ENCODE data around the gene H6PD.

H6PD gene

DNA sequence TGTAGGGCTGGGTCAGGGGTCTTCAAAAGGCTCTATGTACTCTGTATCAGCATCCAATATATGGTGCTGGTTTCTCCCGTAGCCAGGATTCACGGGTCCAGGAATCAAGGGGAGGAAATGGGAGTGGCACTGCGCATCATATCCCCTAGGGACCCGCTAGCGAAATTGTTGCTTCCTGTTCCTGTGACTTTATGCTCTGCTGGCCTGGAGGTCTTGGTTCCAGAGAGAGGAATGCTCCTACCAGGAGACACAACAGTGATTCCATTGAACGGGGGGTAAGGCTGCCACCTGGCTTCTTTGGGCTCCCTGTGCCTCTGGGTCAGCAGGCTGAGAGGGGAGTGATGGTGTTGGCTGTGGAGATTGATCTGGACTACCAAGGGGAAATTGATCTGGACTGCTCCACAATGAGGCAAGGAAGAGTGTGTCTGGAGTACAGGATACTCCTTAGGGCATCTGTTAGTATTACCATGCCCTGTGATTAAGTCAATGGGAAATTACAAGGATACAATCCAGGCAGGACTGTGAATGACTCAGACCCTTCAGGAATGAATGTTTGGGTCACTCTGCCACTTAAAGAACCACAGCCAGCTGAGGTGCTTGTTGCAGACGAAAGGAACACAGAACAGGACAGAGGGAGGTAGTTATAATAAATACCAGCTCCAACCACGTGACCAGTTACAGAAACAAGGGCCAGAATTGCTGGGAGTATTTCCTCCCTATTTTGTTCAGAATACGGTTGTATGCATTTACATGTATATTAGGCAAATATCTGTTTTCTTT lies 68.4 kb downstream of the H6PD start:
- DNase-seq: no peak

DNA sequence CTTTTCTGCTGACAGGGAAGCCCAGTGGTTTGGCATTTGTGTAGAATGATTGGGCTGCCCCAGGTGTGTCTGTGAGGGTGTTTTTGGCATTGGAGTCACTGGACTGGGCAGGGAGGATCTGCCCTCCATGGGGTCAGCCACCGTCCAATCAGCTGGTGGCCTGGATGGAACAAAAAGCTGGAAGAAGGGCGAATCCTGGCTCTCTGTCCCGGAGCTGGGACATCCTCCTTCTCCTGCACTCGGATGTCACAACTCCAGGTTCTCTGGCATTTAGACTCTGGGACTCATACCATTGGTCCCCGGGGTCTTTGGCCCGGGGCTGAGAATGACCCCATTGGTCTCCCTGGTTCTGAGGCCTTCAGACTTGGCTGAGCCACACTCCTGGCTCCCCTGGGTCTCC lies 69.3 kb downstream of the H6PD start:
- no peak for DNase-seq

DNA sequence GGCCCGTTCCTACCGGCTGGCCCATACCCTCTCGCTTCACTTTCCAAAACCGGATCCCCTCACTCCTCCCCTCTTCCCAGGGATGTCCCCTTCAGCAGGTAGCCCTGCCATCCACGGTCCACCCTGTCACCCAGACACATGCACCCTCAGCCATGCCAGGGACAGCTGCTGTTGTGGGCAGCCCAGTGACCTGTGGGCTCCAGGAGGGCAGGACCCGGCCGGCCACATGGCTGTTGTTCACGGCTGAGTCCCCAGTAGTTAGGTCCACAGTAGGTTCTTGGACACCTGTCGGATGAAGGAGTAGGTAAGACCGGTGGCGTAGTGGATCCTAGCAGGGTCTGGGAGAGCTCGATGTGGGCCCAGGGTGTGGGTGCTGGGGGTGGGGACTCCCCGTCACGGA lies 70.6 kb downstream of the H6PD start:
- DNase-seq: no peak

DNA sequence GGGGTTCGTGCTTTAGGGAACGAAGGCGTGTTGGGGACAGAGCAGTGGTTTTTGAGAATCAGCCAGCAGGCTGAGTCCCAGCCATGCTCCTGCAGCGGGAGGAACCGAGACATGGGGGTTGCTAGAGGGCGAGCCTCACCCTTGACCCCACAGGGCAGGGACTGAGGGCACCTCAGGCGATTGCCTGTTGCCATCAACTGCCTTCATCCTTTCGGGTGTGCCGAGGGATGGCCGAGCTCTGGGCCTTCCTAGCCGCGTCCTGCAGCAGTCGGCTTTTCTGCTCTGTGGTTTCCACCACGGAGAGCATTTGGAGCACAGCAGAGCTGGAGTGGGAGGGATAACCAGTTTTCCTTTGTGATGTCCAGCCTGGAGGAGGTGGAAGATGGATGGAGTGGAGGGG lies 71.4 kb downstream of the H6PD start:
- no peak for DNase-seq

DNA sequence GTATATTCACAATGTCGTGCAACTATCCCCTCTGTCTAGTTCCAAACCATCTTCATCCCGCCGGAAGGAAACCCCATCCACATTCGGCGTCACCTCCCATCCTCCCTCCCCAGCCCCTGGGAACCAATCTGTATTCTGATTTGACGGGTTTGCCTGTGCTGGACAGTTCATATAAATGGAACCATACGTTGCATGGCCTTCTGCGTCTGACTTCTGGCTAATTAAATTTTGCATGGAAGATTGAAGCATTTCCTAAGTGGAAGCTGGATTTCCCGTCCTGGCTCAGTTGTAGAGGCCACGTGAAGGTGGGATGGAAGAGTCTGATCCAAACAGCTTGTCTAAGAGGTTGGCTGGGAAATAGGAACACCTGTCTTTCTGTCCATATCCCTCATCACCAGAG lies 72.7 kb downstream of the H6PD start:
- DNase-seq: no peak

DNA sequence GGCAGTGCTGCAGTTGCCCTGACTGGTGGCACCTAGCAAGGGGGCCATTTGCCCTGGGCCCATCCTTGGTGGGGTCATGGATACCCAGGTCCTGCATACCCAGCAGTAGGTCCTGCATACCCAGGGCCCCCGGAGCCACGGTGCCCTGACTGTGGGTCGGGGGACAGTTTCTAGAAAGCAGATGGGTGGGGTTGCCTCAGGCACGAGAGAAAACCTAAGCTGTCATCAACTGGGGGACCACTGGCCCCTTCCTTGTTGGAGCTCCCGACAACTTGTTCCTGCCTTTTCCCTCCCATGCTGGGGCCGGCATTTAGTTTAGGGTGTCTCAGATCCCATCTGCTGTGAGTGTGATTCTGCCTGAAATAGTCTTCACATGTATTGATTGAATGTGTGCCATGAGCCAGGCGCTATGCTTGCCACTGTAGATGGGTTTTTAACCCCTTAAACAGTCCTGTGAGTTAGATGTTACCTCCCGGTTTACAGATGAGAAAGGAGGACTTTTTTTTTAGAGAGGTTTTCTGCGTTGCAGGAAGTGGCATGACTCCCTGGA lies 73.7 kb downstream of the H6PD start:
- no peak for DNase-seq

DNA sequence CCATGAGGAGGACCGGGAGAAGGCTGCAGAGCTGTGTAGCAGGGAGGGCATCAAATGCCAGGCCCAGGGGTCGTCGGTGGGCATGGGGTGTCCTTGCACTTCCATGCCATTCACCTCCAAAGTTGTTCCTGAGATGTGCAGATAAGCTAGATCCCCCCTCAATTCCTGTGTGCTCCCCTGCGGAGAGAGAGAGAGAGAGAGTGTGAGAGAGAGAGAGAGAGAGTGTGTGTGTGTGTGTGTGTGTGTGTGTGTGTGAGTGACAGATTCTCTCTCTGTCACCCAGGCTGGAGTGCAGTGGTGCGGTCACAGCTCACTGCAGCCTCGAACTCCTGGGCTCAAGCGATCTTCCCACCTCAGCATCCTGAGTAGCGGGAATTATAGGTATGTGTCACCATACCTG lies 74.5 kb downstream of the H6PD start:
- no peak for DNase-seq

DNA sequence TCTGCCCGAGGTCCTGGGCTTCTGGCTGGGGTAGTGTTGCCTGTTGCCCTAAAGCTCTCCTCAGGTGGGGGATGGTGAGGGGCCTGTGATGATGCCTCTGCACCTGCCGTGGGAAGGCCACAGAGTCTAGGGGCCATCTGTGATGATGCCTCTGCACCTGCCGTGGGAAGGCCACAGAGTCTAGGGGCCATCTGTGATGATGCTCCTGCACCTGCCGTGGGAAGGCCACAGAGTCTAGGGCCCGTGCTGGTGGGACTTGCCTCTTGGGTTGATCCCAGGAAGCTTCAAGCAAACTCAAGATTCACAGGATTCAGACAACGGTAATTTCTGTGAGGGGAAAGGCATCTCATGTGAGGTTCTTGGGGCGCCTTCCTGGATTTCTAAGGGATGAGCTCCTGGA lies 75.4 kb downstream of the H6PD start:
- DNase-seq: no peak

DNA sequence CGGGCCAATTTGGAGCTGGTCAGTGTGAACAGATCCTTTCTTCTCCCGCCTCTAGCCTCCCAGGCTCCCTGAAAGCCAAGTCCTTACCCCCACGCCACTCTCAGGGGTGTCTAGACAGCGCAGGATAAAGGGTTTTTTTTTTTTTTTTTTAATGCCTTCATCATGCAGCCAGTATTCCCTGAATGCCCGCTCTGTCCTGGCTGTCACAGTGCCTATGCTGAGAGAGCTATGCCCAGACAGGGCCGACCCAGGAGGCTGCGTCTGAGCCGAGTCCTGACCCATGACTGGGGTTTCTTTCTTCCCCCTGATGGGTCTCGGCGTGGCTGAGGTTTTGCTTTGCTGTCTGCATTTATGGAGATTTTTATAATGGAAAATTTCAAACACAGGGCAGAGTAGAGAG lies 76.5 kb downstream of the H6PD start:
- DNase-seq: no peak

DNA sequence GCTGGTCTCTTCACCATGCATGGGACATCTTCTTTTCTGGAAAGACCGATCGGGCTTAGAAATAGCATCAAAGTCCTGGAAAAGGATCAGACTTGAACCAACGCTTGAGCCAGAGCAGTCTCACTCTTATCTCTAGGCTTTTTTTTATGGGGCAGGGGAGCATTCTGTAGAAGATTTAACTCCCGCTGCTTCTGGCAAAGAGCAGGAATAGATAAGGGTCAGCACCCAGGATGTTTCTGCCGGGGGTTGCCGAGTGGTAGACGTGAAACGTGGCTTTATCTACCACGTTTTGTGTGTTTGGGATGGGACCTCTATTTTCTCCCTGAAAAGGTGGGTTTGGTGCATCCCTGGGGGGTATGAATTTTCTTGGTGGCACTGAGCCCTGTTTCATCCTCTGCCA lies 76.9 kb downstream of the H6PD start:
- no peak for DNase-seq

DNA sequence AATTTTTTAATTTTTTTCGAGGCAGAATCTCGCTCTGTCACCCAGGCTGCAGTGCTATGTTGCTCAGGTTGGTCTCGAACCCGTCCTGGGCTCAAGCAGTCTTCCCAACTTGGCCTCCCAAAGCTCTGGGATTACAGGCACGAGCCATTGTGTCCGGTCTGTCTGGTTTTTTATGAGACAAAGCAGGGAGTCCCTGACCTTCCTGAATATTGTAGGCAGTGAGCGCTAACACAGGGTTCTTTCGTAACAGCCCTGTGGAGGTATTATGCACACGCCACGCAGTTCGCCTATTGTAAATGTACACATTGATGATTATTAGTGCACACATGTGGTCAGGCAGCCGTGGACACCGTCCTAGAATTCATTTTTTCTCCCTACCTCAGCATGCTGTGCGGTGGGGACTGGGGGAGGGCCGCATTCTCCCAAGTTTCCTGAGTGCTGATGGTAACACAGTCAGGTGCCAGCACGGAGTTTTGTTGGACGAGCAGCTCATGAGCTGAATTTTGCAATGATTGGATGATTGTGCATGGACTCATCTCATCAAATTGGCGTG lies 77.7 kb downstream of the H6PD start:
- DNase-seq: no peak

DNA sequence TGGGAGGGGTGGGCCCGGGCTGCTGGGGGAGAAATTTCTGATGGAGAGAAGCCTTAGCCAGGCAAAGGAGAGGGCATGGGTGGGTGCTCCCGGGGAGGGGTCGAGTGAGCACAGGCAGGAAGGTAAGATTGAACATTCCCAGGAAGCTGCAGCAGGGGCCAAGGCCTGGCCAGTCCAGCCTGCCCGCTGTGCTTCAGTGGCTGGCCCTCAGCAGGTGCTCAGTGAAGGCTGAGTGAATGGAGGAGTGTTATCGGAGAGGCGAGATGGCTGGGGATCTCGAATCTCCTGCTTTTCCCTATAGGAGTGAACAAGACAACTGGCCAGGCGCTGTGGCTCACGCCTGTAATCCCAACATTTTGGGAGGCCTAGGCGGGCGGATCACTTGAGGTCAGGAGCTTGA lies 79.0 kb downstream of the H6PD start:
- no peak for DNase-seq

DNA sequence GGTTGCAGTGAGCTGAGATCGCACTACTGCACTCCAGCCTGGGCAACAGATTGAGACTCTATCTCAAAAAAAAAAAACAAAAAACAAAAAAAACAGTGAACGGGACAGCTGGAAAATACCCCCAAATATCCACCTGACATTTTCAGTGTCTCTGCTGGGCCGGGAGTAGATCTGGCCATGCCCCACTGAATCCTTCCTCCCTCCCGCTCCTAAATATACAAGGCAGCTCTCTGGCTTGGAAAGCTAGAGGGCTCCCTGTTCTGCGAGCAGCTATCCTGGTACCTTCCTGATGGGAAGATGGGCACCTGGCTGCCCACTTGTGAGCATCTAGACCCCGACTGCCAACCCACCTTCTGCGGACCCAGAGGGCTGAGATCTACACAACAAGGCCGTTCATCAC lies 79.5 kb downstream of the H6PD start:
- DNase-seq: no peak

DNA sequence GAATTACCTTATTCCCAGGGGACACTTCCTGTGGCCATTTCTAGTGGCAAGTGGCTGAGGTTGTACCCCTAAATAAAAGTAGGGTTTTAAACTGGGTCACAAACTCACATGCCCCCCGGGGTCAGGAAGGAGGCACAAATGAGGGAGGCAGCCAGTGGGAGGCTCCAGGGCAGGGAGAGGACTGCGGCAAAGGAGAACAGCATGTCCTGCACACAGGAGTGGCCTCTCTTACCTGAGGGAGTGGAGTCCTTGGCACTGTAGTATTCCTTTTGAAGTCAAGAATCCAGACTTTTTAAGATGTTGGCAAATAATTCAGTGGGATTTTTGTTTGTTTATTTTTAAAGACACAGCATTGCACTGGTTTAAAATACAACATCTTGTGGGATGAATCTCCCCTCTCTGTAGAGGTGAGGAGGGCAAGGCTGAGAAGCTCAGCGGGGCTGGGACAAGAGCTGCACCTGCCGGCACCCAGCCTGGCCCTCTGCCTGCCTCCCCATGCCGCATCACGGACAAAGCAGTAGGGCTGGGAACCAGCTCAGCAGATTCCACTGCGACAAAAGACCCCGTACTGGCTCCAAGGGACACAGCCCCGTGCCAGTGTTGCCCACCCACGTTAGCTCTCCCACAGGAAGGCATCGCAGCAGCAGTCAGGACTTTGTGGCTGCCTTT lies 80.3 kb downstream of the H6PD start:
- DNase-seq: no peak

DNA sequence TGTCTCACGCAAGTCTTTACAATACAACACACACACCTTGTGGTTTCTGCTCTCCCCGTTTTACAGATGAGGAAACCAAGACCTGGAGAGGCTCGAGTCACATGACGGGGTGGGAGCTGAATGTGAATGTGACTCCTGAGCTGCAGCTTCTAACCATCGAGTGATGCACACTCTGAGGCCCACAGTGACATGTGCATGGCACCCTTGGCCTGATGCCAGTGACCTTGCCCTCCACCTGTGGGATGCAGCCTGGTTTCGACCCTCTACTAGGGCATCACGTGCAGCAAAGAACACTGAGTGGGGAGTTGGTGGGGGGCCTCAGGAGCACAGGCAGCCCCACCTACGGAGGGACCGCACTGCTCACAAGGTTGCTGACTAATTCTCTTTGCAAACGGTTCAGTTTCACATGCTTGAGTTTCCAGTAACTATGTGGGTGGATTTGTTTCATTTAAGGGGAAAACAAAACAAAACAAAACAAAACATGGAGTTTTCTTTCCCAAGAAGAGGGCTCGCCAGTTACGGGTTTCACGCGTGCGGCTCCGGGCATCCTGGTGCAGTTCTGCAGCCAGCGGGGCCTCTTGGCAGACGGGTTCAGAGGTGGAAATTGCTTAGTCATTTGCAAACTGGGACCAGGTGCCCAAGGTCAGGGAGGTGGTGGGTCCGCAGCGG lies 81.0 kb downstream of the H6PD start:
- no peak for DNase-seq

DNA sequence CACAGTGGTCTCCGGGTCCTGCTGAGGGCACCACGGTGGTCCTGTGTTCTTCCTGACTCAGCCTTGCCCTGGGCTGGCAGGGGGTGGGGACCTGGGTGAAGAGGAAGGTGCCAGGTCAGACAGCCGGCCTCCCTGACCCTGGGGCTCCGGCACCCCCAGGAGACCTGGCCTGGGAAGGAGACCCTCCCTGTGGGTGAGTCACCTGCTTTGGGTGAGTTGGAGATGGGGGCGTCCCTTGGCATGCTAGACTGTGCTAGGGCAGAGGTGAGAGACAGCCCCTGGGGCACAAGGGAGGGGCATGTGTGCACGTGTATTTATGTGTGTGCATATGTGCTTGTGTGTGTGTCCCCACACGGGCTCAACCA lies 81.5 kb downstream of the H6PD start:
- no peak for DNase-seq

DNA sequence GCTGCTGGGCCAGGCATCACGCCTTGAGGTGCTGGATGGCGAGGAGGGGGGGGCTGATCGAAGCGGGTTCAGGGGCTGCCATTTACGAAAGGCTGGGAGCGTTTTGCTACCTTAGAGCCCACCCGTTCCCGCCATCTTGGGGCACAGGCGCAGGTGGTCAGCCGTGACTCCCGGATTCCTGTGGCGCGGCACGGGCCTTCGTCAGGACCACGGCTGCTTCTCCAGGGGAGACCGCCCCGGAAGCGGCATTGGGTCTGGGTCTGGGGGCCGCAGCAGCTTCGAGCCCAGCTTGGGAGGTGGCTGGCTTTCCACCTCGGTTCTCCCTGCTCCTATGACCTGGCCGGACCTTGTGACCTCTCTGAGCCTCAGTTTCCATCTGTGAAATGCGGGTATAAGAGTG lies 81.9 kb downstream of the H6PD start:
- DNase-seq: no peak

DNA sequence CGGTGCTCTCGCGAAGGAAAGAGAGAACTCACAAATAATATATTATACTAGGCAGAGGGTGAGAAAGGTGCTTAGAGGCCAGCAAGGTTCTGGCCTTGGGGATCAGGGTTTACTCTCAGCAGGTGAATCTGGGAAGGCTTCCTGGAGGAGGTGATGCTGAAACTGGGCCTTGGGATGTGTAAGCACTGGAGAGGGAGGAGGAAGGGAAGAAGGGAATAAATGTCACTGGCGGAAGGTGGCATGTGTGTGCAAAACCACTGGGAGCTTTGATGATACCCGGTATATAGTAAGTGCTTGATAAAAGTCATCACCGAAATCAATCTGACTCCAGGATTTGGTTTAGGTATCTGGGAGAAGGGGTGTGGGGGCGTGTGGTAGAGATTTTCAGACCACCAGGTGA lies 82.5 kb downstream of the H6PD start:
- no peak for DNase-seq

DNA sequence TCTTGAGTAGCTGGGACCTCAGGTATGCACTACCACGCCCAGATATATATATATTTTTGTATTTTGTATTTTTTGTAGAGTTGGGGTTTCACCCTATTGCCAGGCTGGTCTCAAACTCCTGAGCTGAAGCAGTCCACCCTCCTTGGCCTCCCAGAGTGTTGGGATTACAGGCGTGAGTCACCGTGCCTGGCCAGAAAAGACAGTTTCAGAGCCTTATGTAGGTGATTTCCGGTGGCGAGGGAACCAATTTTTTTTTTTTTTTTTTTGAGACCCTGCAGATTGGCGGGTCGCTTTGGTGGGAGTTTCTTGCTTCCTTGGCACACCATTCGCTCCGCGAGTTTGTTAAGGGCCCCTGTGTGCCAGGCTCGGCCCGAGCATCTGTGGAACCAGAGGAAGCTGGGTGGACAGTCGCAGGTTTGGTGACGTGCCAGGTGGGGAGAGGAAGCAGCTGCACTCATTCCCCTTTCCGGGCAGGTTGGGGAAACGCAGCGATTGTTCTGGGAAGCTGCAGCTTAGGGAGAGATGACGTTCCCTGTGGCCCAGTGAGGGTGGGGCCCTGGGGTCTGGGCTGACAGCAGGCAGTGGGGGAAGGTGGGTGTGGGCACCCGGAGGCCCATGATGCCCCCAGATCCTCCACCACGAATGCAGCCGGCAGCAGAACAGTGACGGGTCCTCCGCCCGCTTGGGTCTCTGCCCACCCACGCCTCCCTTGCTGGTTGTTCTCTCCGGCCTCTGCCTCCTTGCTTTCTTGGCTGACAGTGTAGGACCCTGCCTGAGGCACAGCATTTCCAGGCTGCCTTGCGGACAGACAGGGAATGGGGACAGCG lies 83.2 kb downstream of the H6PD start:
- no peak for DNase-seq

DNA sequence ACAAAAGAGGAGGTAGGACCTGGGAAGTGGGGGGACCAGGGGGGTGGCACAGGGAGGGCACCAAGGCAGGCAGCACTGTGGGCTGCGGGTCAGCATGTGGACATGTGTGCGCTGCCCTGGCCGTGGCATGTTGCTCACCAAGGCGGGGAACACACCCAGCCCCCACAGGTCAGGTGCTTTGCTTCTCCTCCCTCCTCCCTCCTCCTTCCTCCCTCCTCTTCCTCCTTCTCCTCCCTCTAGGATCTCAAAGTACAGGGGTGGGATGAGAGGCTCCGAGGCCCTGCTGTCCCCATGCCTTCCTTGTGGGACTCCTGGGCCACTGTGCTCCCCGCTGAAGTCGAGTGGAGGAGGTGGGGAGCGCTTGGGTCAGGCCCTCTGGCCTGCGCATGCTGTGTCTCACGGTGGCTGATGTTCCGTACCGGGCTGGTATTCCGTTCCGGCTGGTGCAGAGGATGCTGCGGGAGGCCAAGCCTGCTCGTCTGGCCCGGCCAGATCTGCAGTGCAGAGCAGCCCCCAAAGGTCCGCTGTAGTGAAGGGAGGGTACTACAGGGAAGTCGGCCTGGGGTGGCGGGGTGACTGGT lies 84.7 kb downstream of the H6PD start:
- DNase-seq: no peak

DNA sequence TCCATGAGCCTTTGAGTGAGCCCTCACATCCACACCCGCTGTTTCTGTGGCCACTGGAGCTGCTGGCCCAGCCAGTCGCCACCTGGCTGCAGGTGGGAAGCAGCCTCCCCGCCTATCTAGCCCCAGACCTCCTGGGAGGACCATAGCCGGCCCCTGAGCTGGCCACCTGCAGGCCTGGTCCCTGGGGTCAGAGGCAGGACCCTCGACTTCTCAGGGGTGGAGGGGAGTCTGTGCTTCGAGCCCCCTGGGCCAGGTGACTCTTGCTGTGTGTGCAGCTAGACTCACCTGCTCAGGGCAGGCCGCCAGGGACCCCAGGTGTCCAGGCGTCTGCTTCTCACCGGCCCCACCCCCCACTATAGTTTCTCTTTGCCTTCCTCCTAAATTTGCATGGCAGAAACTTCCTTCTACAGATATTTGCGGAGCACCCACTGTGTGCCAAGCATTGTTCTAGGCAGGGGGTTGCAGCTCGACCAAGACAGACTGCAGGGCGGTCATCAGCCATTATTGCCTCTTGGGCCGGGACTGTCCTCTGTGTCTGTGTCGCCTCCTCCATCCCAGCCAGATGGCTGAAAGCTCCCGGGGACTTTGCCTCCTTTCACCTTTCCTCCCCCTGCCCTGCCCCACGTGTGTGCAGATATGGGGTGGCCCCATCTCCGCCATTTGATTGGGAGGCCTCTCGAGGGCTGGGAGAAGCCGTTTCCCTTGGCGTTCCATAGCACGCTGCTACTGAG lies 85.4 kb downstream of the H6PD start:
- no peak for DNase-seq

All from activated gamma-delta T cell treated with Interleukin-2 at 50 U/mL for 16 hours (primary cell).